Measurements from ENCODE around the gene NTNG2.
"Not testable (repeated sequence)": the region's sequence is repeated elsewhere in the genome, so short reads cannot be mapped to it uniquely, and the experiment has no call there.

Gene NTNG2

DNA sequence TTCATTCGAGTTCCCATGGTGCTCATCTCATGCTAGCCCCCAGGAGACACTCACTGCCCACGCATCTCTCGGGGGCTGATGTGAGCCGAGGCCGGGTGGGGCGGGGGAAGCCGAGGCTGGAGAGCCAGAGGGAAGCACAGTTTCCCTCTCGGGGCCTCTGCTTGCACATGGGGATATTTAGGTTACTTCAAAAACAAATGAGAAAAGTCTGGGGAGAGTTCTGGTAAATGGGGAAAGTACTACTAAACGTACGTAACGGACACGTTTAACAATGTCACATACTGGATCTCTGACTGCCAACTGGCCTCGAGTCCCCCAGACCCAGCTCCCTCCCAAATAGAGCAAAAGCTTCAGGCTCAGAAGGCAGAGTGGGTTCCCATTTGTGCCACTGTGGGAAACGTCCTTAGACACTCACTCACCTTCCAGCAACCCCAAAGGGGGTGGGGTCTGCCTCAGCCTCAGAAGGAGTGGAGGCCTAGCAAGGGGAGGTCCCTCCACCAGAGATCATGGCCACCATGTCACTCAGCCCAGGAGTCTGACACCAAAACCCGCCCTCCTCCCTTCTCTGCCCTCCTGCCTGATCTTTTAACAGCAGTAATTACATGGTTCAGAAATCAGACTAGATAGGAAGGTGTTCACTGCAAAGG is 33.8 kb upstream of the NTNG2 start:
- Histone ChIP-seq H3K4me1 (ENCODE audit: control insufficient read depth in 2 of 2, insufficient read depth in 2 of 2, low read length in 2 of 2) (no peaks in the 10 kb centered on the region), H3K9me3 (ENCODE audit: control insufficient read depth in 2 of 2, low read length in 2 of 2) (no peaks in the 10 kb centered on the region), H3K27me3 (ENCODE audit: control insufficient read depth in 2 of 2, insufficient read depth in 2 of 2, low read length in 2 of 2) (peaks cover 19 to 20% of the 10 kb centered on the region in 2 donors), H3K27ac (ENCODE audit: low read depth in 2 of 2, low read length in 2 of 2) (no peak overlapping the region), H3K9ac (ENCODE audit: low read depth in 1 of 2, low read length in 2 of 2) (no peak overlapping the region), H3K4me3 (ENCODE audit: low read length in 2 of 2) (no peak overlapping the region), H3K36me3 (ENCODE audit: control insufficient read depth in 2 of 2, insufficient read depth in 2 of 2, low read length in 2 of 2) (no peaks in the 10 kb centered on the region)

- H3K9me3 ChIP-seq (ENCODE audit: control insufficient read depth in 2 of 2, low read length in 2 of 2): no peaks in the 10 kb centered on the region
- no peak overlapping the region for H3K4me3 ChIP-seq (ENCODE audit: low read length in 2 of 2)
- H3K4me1 ChIP-seq (ENCODE audit: control insufficient read depth in 2 of 2, insufficient read depth in 2 of 2, low read length in 2 of 2): no peaks in the 10 kb centered on the region
- H3K36me3 ChIP-seq (ENCODE audit: control insufficient read depth in 2 of 2, insufficient read depth in 2 of 2, low read length in 2 of 2): no peaks in the 10 kb centered on the region
- H3K27me3 ChIP-seq (ENCODE audit: control insufficient read depth in 2 of 2, insufficient read depth in 2 of 2, low read length in 2 of 2): peaks cover 18 to 20% of the 10 kb centered on the region in 2 donors
- H3K9ac ChIP-seq (ENCODE audit: low read depth in 1 of 2, low read length in 2 of 2): no peak overlapping the region
- H3K27ac ChIP-seq (ENCODE audit: low read depth in 2 of 2, low read length in 2 of 2): no peak overlapping the region
These were observed 32.3 kb upstream of the NTNG2 start for GRCh38 chr9:132129535-132129934.

- H3K4me3 ChIP-seq (ENCODE audit: low read length in 2 of 2); H3K27me3 ChIP-seq (ENCODE audit: control insufficient read depth in 2 of 2, insufficient read depth in 2 of 2, low read length in 2 of 2); H3K9me3 ChIP-seq (ENCODE audit: control insufficient read depth in 2 of 2, low read length in 2 of 2); H3K9ac ChIP-seq (ENCODE audit: low read depth in 1 of 2, low read length in 2 of 2); H3K27ac ChIP-seq (ENCODE audit: low read depth in 2 of 2, low read length in 2 of 2); H3K36me3 ChIP-seq (ENCODE audit: control insufficient read depth in 2 of 2, insufficient read depth in 2 of 2, low read length in 2 of 2); H3K4me1 ChIP-seq (ENCODE audit: control insufficient read depth in 2 of 2, insufficient read depth in 2 of 2, low read length in 2 of 2): not testable (repeated sequence)
These were observed 27.8 kb upstream of the NTNG2 start for GRCh38 chr9:132134085-132134484.

DNA sequence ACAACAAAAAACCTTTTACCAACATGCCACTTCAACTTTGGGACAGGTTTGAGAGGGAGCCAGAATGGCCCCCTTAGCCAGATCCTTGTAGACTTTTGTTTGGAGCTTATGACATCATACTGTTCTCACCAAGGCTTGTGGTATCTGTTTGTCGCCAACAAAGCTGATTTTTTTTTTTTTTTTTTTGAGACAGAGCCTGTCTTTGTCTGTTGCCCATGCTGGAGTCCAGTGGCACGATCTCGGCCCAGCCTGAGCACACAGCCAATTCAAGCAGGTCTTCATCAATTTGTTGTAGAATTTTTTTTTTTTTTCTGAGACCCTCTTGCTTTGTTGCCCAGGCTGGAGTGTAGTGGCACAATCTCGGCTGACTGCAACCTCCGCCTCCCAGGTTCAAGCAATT is 26.4 kb upstream of the NTNG2 start:
- Histone ChIP-seq H3K36me3 (ENCODE audit: control insufficient read depth in 2 of 2, insufficient read depth in 2 of 2, low read length in 2 of 2) (no peaks in the 10 kb centered on the region), H3K27me3 (ENCODE audit: control insufficient read depth in 2 of 2, insufficient read depth in 2 of 2, low read length in 2 of 2) (peaks cover 5 to 8% of the 10 kb centered on the region in 2 donors), H3K4me1 (ENCODE audit: control insufficient read depth in 2 of 2, insufficient read depth in 2 of 2, low read length in 2 of 2) (no peaks in the 10 kb centered on the region), H3K9ac (ENCODE audit: low read depth in 1 of 2, low read length in 2 of 2) (no peak overlapping the region), H3K27ac (ENCODE audit: low read depth in 2 of 2, low read length in 2 of 2) (no peak overlapping the region), H3K4me3 (ENCODE audit: low read length in 2 of 2) (no peak overlapping the region), H3K9me3 (ENCODE audit: control insufficient read depth in 2 of 2, low read length in 2 of 2) (no peaks in the 10 kb centered on the region)

DNA sequence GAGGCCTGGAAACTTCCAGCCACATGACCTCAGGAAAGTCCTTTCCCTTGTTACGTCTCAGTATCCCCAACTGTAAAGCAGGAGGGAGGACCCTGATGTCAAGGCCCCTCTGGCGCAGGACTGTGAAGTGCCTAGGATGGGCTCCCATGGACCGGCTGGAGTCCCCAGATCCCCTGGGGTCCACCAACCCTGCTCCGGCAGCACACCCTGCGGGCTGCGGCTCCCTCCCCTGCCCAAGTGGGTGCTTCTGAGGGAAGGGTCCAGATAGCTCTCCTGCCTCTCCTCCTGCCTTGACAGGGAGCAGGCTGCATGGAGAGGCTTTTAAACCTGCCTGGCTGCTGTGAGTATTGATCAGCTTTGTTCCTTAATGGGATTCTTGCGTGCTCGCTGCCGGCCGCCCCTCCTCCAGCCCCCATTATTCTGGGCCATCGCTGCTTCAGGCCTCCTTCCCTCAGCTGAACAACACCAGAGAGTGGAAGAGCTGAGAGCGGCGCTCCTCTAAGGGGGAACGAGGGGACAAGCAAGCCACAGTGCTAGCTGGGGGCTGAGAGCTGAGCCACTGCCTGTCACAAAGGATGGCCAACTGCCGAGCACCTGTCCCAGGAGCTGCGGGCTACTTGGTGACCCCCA is 25.6 kb upstream of the NTNG2 start:
- H3K9me3 ChIP-seq (ENCODE audit: control insufficient read depth in 2 of 2, low read length in 2 of 2): no peaks in the 10 kb centered on the region
- H3K4me1 ChIP-seq (ENCODE audit: control insufficient read depth in 2 of 2, insufficient read depth in 2 of 2, low read length in 2 of 2): no peaks in the 10 kb centered on the region
- no peak overlapping the region for H3K27ac ChIP-seq (ENCODE audit: low read depth in 2 of 2, low read length in 2 of 2)
- no peak overlapping the region for H3K9ac ChIP-seq (ENCODE audit: low read depth in 1 of 2, low read length in 2 of 2)
- no peak overlapping the region for H3K4me3 ChIP-seq (ENCODE audit: low read length in 2 of 2)
- no peaks in the 10 kb centered on the region for H3K36me3 ChIP-seq (ENCODE audit: control insufficient read depth in 2 of 2, insufficient read depth in 2 of 2, low read length in 2 of 2)
- peaks cover 5 to 6% of the 10 kb centered on the region in 2 donors for H3K27me3 ChIP-seq (ENCODE audit: control insufficient read depth in 2 of 2, insufficient read depth in 2 of 2, low read length in 2 of 2)

DNA sequence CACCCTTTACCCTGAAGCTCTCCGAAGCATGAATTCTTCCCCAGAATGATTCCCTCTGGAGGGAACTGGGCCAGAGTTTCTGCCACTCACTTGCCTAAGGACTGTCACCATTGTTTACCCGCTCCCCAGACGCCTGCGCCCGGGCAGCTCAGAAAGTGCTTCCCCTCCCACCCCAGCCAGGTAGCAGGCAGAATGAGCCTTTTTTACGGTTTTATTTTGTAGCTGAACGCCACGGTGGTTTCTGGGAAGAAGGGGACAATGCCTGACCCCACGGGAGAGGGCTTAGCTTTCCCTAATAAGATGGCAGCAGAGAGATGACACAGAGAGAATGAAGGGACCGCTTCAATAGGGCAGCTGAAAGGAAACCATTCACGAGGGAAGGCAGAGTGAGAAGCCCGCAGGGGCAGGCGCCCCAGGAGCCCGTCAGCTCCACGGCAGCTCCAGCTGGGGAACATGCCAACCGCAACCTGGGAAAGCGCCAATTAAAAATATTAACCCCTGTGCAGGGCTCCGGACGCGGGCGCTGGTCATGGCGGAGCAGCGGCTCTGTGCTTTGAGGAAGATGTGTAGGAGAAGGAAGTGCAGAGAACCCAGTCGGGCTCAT is 20.4 kb upstream of the NTNG2 start:
- Histone ChIP-seq H3K4me1 (ENCODE audit: control insufficient read depth in 2 of 2, insufficient read depth in 2 of 2, low read length in 2 of 2) (no peaks in the 10 kb centered on the region), H3K27ac (ENCODE audit: low read depth in 2 of 2, low read length in 2 of 2) (no peak overlapping the region), H3K4me3 (ENCODE audit: low read length in 2 of 2) (peak overlapping the region in 1 of 2 donors; percentile 31), H3K9me3 (ENCODE audit: control insufficient read depth in 2 of 2, low read length in 2 of 2) (no peaks in the 10 kb centered on the region), H3K9ac (ENCODE audit: low read depth in 1 of 2, low read length in 2 of 2) (no peak overlapping the region), H3K36me3 (ENCODE audit: control insufficient read depth in 2 of 2, insufficient read depth in 2 of 2, low read length in 2 of 2) (no peaks in the 10 kb centered on the region), H3K27me3 (ENCODE audit: control insufficient read depth in 2 of 2, insufficient read depth in 2 of 2, low read length in 2 of 2) (peaks cover 6 to 14% of the 10 kb centered on the region in 2 donors)

GRCh38 chr9:132141948-132142594 is 19.8 kb upstream of the NTNG2 start:
- Histone ChIP-seq H3K27ac (ENCODE audit: low read depth in 2 of 2, low read length in 2 of 2) (no peak overlapping the region), H3K4me1 (ENCODE audit: control insufficient read depth in 2 of 2, insufficient read depth in 2 of 2, low read length in 2 of 2) (no peaks in the 10 kb centered on the region), H3K9me3 (ENCODE audit: control insufficient read depth in 2 of 2, low read length in 2 of 2) (no peaks in the 10 kb centered on the region), H3K4me3 (ENCODE audit: low read length in 2 of 2) (no peak overlapping the region), H3K36me3 (ENCODE audit: control insufficient read depth in 2 of 2, insufficient read depth in 2 of 2, low read length in 2 of 2) (no peaks in the 10 kb centered on the region), H3K9ac (ENCODE audit: low read depth in 1 of 2, low read length in 2 of 2) (no peak overlapping the region), H3K27me3 (ENCODE audit: control insufficient read depth in 2 of 2, insufficient read depth in 2 of 2, low read length in 2 of 2) (peaks cover 6 to 14% of the 10 kb centered on the region in 2 donors)

- Histone ChIP-seq H3K27ac (ENCODE audit: low read depth in 2 of 2, low read length in 2 of 2) (no peak overlapping the region), H3K36me3 (ENCODE audit: control insufficient read depth in 2 of 2, insufficient read depth in 2 of 2, low read length in 2 of 2) (no peaks in the 10 kb centered on the region), H3K4me1 (ENCODE audit: control insufficient read depth in 2 of 2, insufficient read depth in 2 of 2, low read length in 2 of 2) (no peaks in the 10 kb centered on the region), H3K27me3 (ENCODE audit: control insufficient read depth in 2 of 2, insufficient read depth in 2 of 2, low read length in 2 of 2) (peaks cover 6 to 11% of the 10 kb centered on the region in 2 donors), H3K9me3 (ENCODE audit: control insufficient read depth in 2 of 2, low read length in 2 of 2) (no peaks in the 10 kb centered on the region), H3K4me3 (ENCODE audit: low read length in 2 of 2) (no peak overlapping the region), H3K9ac (ENCODE audit: low read depth in 1 of 2, low read length in 2 of 2) (no peak overlapping the region)
These were observed 18.9 kb upstream of the NTNG2 start for GRCh38 chr9:132142924-132143323.

DNA sequence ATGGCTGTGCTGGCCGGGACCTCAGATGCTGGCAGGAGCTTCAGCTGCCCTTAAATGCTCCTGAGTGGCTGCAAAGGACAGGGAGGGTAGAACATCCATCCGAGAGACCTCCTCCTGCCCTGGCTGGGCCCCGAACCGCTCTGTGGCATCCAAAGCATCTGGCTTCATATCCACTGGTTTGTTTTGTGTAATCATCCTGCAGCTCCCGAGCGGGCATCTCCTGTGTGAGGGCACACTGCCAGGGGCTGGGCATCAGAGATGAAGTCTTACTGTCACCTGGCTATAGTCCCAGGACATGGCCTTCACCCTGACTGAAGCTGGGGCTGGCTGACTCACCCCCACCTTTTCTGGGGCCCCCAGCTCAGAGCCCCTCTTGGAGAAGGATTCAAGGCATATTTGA is 18.5 kb upstream of the NTNG2 start:
- H3K9me3 ChIP-seq (ENCODE audit: control insufficient read depth in 2 of 2, low read length in 2 of 2): no peaks in the 10 kb centered on the region
- no peak overlapping the region for H3K9ac ChIP-seq (ENCODE audit: low read depth in 1 of 2, low read length in 2 of 2)
- H3K36me3 ChIP-seq (ENCODE audit: control insufficient read depth in 2 of 2, insufficient read depth in 2 of 2, low read length in 2 of 2): no peaks in the 10 kb centered on the region
- no peaks in the 10 kb centered on the region for H3K4me1 ChIP-seq (ENCODE audit: control insufficient read depth in 2 of 2, insufficient read depth in 2 of 2, low read length in 2 of 2)
- H3K27ac ChIP-seq (ENCODE audit: low read depth in 2 of 2, low read length in 2 of 2): no peak overlapping the region
- peaks cover 6 to 11% of the 10 kb centered on the region in 2 donors for H3K27me3 ChIP-seq (ENCODE audit: control insufficient read depth in 2 of 2, insufficient read depth in 2 of 2, low read length in 2 of 2)
- H3K4me3 ChIP-seq (ENCODE audit: low read length in 2 of 2): no peak overlapping the region

- peaks cover 11 to 12% of the 10 kb centered on the region in 2 donors for H3K27me3 ChIP-seq (ENCODE audit: control insufficient read depth in 2 of 2, insufficient read depth in 2 of 2, low read length in 2 of 2)
- no peak overlapping the region for H3K9ac ChIP-seq (ENCODE audit: low read depth in 1 of 2, low read length in 2 of 2)
- H3K4me3 ChIP-seq (ENCODE audit: low read length in 2 of 2): no peak overlapping the region
These were observed 17.0 kb upstream of the NTNG2 start for GRCh38 chr9:132144708-132145365.

More at GRCh38 chr9:132144708-132145365, 17.0 kb upstream of the NTNG2 start:
- no peaks in the 10 kb centered on the region for H3K4me1 ChIP-seq (ENCODE audit: control insufficient read depth in 2 of 2, insufficient read depth in 2 of 2, low read length in 2 of 2)
- H3K36me3 ChIP-seq (ENCODE audit: control insufficient read depth in 2 of 2, insufficient read depth in 2 of 2, low read length in 2 of 2): no peaks in the 10 kb centered on the region
- H3K9me3 ChIP-seq (ENCODE audit: control insufficient read depth in 2 of 2, low read length in 2 of 2): no peaks in the 10 kb centered on the region
- H3K27ac ChIP-seq (ENCODE audit: low read depth in 2 of 2, low read length in 2 of 2): no peak overlapping the region

Data from mucosa of rectum (tissue), 2 donors.